Measurements from ENCODE around the gene TTC5.
"Not testable (repeated sequence)": the region's sequence is repeated elsewhere in the genome, so short reads cannot be mapped to it uniquely, and the experiment has no call there.

GRCh38 chr14:20280265-20280664, 25.5 kb downstream of the TTC5 start:
- not testable (repeated sequence) for TF ChIP-seq ZNF114 (tag by site-specific recombination; IDR thresholded peaks at IDR 0.05); ZSCAN30 (tag by site-specific recombination; IDR thresholded peaks at IDR 0.05); SALL2 (tag by site-specific recombination; IDR thresholded peaks at IDR 0.05; ENCODE audit: borderline replicate concordance); RBAK (tag by site-specific recombination; IDR thresholded peaks at IDR 0.05); PBX3 (CRISPR knock-in tag; IDR thresholded peaks at IDR 0.05); REST (tag by site-specific recombination; IDR thresholded peaks at IDR 0.05); YY1 (tag by site-specific recombination; IDR thresholded peaks at IDR 0.05); ZNF416 (tag by site-specific recombination; IDR thresholded peaks at IDR 0.05); ZNF404 (tag by site-specific recombination; IDR thresholded peaks at IDR 0.05); ZNF280C (tag by site-specific recombination; IDR thresholded peaks at IDR 0.05)
- TF ChIP-seq, protein P1, sequence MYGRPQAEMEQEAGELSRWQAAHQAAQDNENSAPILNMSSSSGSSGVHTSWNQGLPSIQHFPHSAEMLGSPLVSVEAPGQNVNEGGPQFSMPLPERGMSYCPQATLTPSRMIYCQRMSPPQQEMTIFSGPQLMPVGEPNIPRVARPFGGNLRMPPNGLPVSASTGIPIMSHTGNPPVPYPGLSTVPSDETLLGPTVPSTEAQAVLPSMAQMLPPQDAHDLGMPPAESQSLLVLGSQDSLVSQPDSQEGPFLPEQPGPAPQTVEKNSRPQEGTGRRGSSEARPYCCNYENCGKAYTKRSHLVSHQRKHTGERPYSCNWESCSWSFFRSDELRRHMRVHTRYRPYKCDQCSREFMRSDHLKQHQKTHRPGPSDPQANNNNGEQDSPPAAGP (tag by site-specific recombination; IDR thresholded peaks at IDR 0.05): not testable (repeated sequence)
- TF ChIP-seq, protein P2, sequence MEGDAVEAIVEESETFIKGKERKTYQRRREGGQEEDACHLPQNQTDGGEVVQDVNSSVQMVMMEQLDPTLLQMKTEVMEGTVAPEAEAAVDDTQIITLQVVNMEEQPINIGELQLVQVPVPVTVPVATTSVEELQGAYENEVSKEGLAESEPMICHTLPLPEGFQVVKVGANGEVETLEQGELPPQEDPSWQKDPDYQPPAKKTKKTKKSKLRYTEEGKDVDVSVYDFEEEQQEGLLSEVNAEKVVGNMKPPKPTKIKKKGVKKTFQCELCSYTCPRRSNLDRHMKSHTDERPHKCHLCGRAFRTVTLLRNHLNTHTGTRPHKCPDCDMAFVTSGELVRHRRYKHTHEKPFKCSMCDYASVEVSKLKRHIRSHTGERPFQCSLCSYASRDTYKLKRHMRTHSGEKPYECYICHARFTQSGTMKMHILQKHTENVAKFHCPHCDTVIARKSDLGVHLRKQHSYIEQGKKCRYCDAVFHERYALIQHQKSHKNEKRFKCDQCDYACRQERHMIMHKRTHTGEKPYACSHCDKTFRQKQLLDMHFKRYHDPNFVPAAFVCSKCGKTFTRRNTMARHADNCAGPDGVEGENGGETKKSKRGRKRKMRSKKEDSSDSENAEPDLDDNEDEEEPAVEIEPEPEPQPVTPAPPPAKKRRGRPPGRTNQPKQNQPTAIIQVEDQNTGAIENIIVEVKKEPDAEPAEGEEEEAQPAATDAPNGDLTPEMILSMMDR (tag by site-specific recombination; IDR thresholded peaks at IDR 0.05): not testable (repeated sequence)
